Keratinocyte (primary cell): Measurements from ENCODE around the gene OR2T10.

Source experiments
- CTCF ChIP-seq, 3 experiments: IDR thresholded peaks in 1 of 3; conservative IDR thresholded peaks in 1 of 3; optimal IDR thresholded peaks in 1 of 3; 2 replicates in 2 of 3; 3 replicates in 1 of 3; pipeline versions ENCODE3 to v1.5.1; 2011; ENCODE audit warnings: low read length in 3 of 3, mild to moderate bottlenecking in 3 of 3, moderate library complexity in 2 of 3, control low read depth in 1 of 3, inconsistent platforms in 1 of 3; ENCODE audit not compliant: insufficient read depth in 2 of 3; ENCODE audit errors: extremely low read depth in 1 of 3
- EZH2 ChIP-seq: IDR thresholded peaks from one replicate; pipeline ENCODE4 v1.6.1; 2012; ENCODE audit warnings: inconsistent platforms, mild to moderate bottlenecking, low read length, moderate library complexity

DNA sequence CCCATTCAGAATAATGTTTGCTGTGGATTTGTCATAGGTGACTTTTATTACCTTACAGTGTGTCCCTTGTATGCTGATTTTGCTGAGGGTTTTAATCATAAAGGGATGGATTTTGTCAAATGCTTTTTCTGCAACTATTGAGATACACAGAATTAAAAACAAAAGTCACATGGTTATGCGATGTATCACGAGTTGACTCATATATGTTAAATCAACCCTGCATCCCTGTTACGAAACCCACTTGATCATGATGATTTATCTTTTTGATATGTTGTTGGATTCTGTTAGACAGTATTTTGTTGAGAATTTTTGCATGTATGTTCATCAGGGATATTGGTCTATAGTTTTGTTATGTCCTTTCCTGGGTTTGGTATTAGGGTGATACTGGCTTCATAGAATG is 12.2 kb downstream of the OR2T10 start:
- no peak for TF ChIP-seq CTCF (optimal IDR thresholded peaks at IDR 0.05 in 1 of 3, IDR thresholded peaks at IDR 0.05 in 1 of 3, conservative IDR thresholded peaks at IDR 0.05 in 1 of 3; ENCODE audit: extremely low read depth in 1 of 3, insufficient read depth in 2 of 3, low read length in 3 of 3)
- no peak for TF ChIP-seq EZH2
